Melanocyte of skin (primary cell): ENCODE measurements around the gene MAP3K15. TPM values are rescaled to one million over a fixed set of nuclear protein-coding genes. Genes with fewer than 3 reads are reported as not detected.

Experiments used
- small RNA-seq, 2 donors: library from RNA; depleted of rRNA; stranded (forward); fragments of <200 nt; gene quantifications; one replicate each; pipeline ENCODE3, GENCODE V24; 2012
- total RNA-seq, 2 donors: library from RNA; depleted of rRNA; stranded (reverse); fragments of >200 nt; gene quantifications; 2 replicates each; pipeline ENCODE4 v1.2.3, GENCODE V29; 2012

The MAP3K15 gene, protein sequence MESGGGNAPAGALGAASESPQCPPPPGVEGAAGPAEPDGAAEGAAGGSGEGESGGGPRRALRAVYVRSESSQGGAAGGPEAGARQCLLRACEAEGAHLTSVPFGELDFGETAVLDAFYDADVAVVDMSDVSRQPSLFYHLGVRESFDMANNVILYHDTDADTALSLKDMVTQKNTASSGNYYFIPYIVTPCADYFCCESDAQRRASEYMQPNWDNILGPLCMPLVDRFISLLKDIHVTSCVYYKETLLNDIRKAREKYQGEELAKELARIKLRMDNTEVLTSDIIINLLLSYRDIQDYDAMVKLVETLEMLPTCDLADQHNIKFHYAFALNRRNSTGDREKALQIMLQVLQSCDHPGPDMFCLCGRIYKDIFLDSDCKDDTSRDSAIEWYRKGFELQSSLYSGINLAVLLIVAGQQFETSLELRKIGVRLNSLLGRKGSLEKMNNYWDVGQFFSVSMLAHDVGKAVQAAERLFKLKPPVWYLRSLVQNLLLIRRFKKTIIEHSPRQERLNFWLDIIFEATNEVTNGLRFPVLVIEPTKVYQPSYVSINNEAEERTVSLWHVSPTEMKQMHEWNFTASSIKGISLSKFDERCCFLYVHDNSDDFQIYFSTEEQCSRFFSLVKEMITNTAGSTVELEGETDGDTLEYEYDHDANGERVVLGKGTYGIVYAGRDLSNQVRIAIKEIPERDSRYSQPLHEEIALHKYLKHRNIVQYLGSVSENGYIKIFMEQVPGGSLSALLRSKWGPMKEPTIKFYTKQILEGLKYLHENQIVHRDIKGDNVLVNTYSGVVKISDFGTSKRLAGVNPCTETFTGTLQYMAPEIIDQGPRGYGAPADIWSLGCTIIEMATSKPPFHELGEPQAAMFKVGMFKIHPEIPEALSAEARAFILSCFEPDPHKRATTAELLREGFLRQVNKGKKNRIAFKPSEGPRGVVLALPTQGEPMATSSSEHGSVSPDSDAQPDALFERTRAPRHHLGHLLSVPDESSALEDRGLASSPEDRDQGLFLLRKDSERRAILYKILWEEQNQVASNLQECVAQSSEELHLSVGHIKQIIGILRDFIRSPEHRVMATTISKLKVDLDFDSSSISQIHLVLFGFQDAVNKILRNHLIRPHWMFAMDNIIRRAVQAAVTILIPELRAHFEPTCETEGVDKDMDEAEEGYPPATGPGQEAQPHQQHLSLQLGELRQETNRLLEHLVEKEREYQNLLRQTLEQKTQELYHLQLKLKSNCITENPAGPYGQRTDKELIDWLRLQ (N-terminal part only)
- total RNA-seq: not detected

DNA sequence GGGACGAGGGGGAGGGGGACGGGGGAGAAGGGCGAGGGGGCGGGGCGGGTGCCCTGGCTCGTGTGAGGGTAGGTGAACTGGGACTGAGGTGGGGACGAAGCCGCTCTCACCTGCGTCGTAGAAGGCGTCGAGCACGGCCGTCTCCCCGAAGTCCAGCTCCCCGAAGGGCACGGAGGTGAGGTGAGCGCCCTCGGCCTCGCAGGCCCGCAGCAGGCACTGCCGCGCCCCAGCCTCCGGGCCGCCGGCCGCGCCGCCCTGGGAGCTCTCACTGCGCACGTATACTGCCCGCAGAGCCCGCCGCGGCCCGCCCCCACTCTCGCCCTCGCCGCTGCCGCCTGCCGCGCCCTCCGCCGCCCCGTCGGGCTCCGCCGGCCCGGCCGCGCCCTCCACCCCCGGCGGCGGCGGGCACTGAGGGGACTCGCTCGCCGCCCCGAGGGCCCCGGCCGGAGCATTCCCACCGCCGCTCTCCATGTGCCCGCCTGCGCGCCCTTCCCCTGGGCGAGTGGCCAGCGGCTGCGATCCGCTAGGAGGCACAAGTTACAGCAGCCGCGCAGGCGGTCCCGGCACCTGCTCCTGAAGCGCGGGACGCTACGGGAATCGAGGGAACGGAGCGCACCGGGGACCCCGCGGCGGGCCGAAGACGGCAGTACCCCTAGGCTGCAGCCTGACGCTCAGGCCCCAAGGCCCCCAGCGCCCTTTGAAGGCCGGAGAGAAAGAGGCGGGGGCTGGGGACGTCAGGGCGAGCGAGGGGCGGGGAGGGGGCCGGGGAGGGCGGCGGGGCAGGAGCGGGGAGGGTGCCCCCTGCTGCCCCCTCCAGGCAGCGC is at the start of gene MAP3K15:
Gene MAP3K15, minus strand, starts transcription at position 718 of the 824 bp plus-strand sequence. Its CDS starts 247 bp downstream, at position 471.

DNA sequence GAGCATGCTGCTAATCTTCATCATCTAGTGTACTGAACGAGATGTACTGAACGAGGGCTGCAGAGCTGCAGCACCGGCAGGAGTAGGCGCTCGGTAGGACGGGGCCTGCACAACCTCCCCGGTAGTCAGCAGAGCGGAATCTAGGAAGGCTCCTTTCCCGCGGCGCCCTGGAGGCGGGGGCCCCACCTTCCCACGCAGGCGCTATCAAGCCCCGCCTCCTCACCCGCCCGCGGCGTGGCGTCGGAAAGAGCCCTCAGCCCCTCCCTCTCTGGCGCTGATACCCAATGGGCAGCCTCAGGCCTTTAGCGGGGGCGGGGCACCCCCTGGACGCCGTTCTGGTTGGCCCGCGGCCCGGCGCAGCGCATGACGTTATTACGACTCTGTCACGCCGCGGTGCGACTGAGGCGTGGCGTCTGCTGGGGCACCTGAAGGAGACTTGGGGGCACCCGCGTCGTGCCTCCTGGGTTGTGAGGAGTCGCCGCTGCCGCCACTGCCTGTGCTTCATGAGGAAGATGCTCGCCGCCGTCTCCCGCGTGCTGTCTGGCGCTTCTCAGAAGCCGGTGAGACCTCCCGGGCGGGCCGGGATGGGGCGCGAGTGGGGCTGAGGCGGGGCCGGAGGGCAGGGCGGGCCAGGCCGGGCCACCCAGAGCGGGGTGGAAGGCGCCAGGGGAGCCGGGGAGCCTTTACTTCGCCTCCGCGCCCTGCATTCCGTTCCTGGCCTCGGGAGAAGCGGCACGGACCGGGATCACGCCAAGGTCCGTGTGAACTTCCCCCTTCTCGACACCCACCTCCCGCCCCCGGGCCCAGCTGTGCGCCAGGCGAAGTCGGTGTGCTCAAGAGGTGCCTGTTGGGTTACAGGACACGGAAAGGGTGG is 171.5 kb downstream of the MAP3K15 start, which contains the start of gene PDHA1:
Gene PDHA1, plus strand, starts transcription at position 393 of the 874 bp plus-strand sequence. Its CDS starts 111 bp downstream, at position 504.

Small RNA genes within 50 kb of the gene (small RNA-seq; reads per million reads assigned to genes)
- 0 reads per million in 2 donors for gene RF00019

Other genes with a start within 250 kb of the MAP3K15 start
- 10 to 100 TPM; 23.7 to 45.3 TPM for gene PDHA1, start 171.6 kb downstream of the MAP3K15 start, total RNA-seq